ENCODE data around the gene F5.
"Not testable (repeated sequence)": the region's sequence is repeated elsewhere in the genome, so short reads cannot be mapped to it uniquely, and the experiment has no call there.

Gene F5

GRCh38 chr1:169534653-169535052, 51.6 kb downstream of the F5 start:
- DNase-seq = no peak

- DNase-seq = not testable (repeated sequence)
These were observed 52.6 kb downstream of the F5 start for GRCh38 chr1:169533528-169534190.

- DNase-seq = no peak
These were observed 55.8 kb downstream of the F5 start for GRCh38 chr1:169530448-169530847.

GRCh38 chr1:169529068-169529642, 57.1 kb downstream of the F5 start:
- no peak for DNase-seq

GRCh38 chr1:169528215-169529067, 57.8 kb downstream of the F5 start:
- no peak for DNase-seq

GRCh38 chr1:169527451-169528214, 58.6 kb downstream of the F5 start:
- no peak for DNase-seq

GRCh38 chr1:169527001-169527400, 59.3 kb downstream of the F5 start:
- no peak for DNase-seq

- DNase-seq = no peak
These were observed 60.0 kb downstream of the F5 start for GRCh38 chr1:169526120-169526832.

- no peak for DNase-seq
These were observed 60.9 kb downstream of the F5 start for GRCh38 chr1:169525391-169525790.

- DNase-seq = no peak
These were observed 62.4 kb downstream of the F5 start for GRCh38 chr1:169523904-169524303.

- no peak for DNase-seq
These were observed 65.1 kb downstream of the F5 start for GRCh38 chr1:169521226-169521625.

- DNase-seq = no peak
These were observed 68.6 kb downstream of the F5 start for GRCh38 chr1:169517558-169518186.

- DNase-seq = no peak
These were observed 70.6 kb downstream of the F5 start for GRCh38 chr1:169515641-169516040.

GRCh38 chr1:169514566-169515270, 71.6 kb downstream of the F5 start:
- DNase-seq = no peak

- no peak for DNase-seq
These were observed 73.1 kb downstream of the F5 start for GRCh38 chr1:169513208-169513607.

GRCh38 chr1:169511316-169512005, 74.8 kb downstream of the F5 start:
- DNase-seq = no peak

- no peak for DNase-seq
These were observed 76.2 kb downstream of the F5 start for GRCh38 chr1:169510060-169510459.

- DNase-seq = no peak
These were observed 76.9 kb downstream of the F5 start for GRCh38 chr1:169509354-169509753.

GRCh38 chr1:169508432-169509338, 77.6 kb downstream of the F5 start:
- DNase-seq = no peak

GRCh38 chr1:169507413-169507812, 78.9 kb downstream of the F5 start:
- DNase-seq = no peak

All from stimulated activated CD8-positive, alpha-beta memory T cell treated with anti-CD3 and anti-CD28 coated beads, Interleukin-4, amount 100 ng/mL, for 48 hours (primary cell).